Stimulated activated CD8-positive, alpha-beta memory T cell treated with anti-CD3 and anti-CD28 coated beads, Interleukin-4, amount 100 ng/mL, for 24 hours (primary cell): ENCODE measurements around the gene NUDCD3.

ENCODE experiments used
- DNase-seq: peaks from one replicate; pipeline ENCODE4 v3.0.0-alpha.2; 2020; ENCODE audit warnings: low read depth

The NUDCD3 gene

GRCh38 chr7:44490351-44491200 lies at the start of gene NUDCD3:
NUDCD3 (minus strand) TSS chr7:44490658; CDS start chr7:44490600, 58 bp downstream.
- DNase-seq = peak; percentile 72

- no peak for DNase-seq
Measured at GRCh38 chr7:44539669-44540506, 49.4 kb upstream of the NUDCD3 start.

GRCh38 chr7:44538798-44539668 lies 48.6 kb upstream of the NUDCD3 start:
- no peak for DNase-seq

- DNase-seq = no peak
Measured at GRCh38 chr7:44538093-44538797, 47.8 kb upstream of the NUDCD3 start.

- no peak for DNase-seq
Measured at GRCh38 chr7:44537442-44537841, 47.0 kb upstream of the NUDCD3 start.

GRCh38 chr7:44536090-44536489 lies 45.6 kb upstream of the NUDCD3 start:
- no peak for DNase-seq

- no peak for DNase-seq
Measured at GRCh38 chr7:44535348-44536064, 45.0 kb upstream of the NUDCD3 start.

GRCh38 chr7:44534501-44534900 lies 44.0 kb upstream of the NUDCD3 start:
- DNase-seq = peak; percentile 30

- no peak for DNase-seq
Measured at GRCh38 chr7:44534087-44534486, 43.6 kb upstream of the NUDCD3 start.

GRCh38 chr7:44533301-44534055 lies 43.0 kb upstream of the NUDCD3 start:
- no peak for DNase-seq

GRCh38 chr7:44531421-44532380 lies 41.2 kb upstream of the NUDCD3 start:
- no peak for DNase-seq

- no peak for DNase-seq
Measured at GRCh38 chr7:44530990-44531389, 40.5 kb upstream of the NUDCD3 start.

- DNase-seq = no peak
Measured at GRCh38 chr7:44524811-44525388, 34.4 kb upstream of the NUDCD3 start.

- no peak for DNase-seq
Measured at GRCh38 chr7:44522315-44522714, 31.9 kb upstream of the NUDCD3 start.

- no peak for DNase-seq
Measured at GRCh38 chr7:44521347-44522095, 31.1 kb upstream of the NUDCD3 start.

GRCh38 chr7:44520574-44520973 lies 30.1 kb upstream of the NUDCD3 start:
- no peak for DNase-seq

GRCh38 chr7:44519546-44519945 lies 29.1 kb upstream of the NUDCD3 start:
- no peak for DNase-seq

- no peak for DNase-seq
Measured at GRCh38 chr7:44518761-44519160, 28.3 kb upstream of the NUDCD3 start.
